Measurements from ENCODE around the gene GPRIN2.
"Not testable (repeated sequence)": the region's sequence is repeated elsewhere in the genome, so short reads cannot be mapped to it uniquely, and the experiment has no call there.

The GPRIN2 gene

DNA sequence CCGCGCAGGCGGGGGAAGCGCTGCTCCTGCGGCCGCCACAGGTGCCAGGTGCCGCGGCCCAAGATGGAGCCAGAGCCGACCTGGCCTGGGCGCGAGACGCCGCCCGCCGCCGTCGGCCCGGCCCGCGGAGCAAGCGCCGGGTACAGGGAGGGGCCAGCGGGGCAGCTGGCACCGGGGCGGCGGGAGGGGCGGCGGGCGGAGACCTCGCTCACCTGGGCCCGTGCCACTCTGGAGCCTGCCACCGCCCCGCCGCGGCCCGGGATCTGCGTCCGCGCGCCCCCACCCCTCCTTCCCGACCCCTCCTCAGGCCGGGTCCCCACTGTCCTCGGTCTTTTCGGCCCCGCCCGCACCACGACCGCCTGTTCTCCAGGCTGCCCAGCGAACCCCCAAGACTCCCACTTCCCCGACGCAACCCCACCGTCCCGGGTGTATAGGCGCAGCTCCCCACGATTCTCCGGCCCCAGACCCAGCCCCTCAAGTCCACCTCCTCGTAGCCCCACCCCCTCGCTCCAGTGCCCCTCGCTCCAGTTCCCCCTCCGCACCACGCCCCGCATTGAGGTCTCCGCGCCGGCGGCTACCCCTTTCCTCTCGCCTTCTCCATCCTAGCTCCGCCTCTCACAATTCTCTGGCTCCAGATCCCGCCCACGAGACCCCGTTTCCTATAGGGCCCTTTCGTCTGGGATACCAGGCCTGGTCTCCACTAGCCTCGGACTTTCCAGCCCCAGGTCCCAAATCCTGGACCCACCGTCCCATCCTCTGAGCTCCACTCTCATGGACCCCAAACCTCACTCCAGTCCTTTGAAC lies at the start of gene GPRIN2:
Gene GPRIN2, minus strand, starts transcription at position 144 of the 804 bp plus-strand sequence. CDS start 5,922 bp downstream, outside the sequence.
- DNase-seq = no peak

DNA sequence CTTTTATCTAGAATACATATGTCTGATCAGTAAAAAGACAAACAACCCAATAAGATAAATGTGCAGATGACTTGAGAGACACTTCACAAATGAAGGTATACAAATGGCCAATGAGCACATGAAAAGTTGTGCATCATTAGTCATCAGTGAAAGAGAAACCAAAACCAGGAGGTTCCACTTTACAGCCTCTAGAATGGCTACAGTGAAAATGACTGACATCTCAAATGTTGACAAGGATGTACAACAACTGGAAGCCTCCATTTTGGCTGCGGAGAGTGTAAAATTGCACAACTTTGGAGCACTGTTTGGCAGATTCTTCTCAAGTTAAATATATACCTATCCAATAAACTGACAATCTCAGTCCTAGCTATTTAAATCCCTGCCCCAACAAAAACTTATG lies 44.1 kb upstream of the GPRIN2 start:
- not testable (repeated sequence) for DNase-seq

DNA sequence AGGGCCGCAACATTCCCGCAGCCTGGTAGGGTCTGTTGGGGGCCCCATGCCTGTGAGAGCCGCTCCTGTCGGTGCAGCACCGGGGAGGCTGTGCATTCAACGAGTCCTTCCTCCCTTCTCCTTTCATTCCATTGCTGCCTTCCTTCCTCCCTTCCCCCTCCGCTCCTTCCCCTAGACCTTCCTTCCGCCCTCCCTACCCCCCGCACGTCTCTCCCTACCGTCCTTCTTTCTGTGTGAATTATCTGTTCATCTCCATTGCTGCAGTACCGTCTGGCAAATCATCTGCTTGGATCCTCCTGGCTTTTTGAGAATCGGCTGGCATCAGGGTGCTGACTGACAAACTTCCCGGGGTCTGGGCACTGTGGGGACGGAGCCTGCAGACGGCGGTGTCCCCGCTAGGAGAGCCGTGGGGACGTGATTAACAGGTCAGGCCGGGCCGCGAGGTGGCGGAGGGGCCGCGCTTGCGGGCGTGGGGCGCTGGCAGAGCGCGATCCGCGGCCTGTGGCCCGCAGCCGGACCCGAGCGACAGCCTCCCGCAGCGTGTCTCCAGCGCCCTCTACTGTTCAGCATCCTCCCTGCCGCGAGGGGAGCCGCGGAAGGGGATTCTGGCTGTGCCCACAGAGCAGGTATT lies 41.3 kb upstream of the GPRIN2 start:
- not testable (repeated sequence) for DNase-seq

DNA sequence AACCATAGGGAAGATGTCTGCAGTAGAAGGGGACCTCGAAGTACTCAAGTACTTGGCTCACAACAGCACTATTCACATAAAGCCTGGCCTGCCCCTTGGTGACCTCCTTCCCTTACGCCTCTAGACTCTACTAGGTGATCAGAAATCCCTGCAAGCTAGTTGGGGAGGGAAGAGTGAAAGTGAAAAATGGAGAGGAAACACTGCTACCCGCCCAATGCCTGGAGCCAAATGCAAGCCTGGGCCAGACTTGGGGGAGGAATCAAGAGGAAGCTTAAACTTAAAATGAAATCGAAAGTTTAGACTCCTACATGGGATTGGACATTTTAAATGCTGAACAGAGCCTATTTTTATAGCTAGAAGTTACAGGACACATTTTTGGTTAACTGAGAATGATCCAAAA lies 40.1 kb upstream of the GPRIN2 start:
- DNase-seq = not testable (repeated sequence)

DNA sequence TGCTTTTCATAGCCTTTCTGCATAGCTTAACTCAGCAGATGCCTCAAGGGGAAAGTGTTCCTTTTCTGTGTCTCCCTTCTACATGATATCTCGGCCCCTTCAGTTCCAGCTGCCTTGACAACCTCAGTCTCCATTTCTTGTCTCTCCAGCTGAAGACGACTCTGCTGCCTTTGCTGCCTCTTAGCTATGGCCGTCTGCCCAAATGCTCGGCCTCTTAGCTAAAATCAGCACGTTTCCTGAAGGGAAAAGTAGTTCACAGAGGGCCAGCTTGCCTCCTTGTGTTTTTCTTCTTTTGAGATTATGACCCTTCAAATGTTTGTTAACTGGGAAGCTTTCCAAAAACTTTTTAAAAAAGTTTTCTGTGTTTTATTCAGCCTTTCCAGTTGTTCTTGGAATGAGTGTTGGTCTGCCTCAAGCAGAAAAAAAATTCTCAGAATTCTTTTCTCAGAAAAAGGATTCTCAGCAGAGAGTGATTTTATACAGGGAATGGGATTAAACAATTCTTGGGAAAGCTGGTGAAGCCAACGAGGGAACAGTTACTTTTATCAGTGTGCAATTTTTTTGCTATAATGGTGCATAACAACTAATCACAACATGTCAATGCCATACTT lies 38.1 kb upstream of the GPRIN2 start:
- DNase-seq = not testable (repeated sequence)

DNA sequence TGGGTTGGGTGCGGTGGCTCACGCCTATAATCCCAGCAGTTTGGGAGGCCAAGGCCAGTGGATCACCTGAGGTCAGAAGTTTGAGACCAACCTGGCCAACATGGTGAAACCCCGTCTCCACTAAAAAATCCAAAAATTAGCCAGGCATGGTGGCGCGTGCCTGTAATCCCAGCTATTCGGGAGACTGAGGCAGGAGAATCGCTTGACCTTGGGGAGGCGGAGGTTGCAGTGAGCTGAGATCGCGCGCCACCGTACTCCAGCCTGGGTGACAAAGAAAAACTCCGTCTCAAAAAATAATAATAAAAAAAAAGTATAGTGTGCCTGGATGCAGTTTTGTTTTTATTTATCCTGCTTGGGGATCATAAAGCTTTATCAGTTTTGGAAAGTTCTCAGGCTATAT lies 36.8 kb upstream of the GPRIN2 start:
- DNase-seq = not testable (repeated sequence)

DNA sequence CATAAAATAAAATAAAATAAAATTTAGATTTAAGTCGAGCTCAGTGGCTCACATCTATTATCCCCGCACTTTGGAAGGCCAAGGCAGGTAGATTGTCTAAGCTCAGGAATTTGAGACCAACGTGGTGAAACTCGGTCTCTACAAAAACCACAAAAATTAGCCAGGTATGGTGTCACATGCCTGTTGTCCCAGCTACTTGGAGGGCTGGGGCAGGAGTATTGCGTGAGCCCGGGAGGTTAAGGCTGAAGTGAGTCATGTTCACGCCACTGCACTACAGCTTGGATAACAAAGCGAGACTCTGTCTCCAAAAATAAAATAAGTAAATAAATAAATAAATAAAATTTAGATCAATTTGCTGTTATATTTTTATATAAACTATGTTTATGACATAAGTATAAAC lies 34.6 kb upstream of the GPRIN2 start:
- DNase-seq = not testable (repeated sequence)

DNA sequence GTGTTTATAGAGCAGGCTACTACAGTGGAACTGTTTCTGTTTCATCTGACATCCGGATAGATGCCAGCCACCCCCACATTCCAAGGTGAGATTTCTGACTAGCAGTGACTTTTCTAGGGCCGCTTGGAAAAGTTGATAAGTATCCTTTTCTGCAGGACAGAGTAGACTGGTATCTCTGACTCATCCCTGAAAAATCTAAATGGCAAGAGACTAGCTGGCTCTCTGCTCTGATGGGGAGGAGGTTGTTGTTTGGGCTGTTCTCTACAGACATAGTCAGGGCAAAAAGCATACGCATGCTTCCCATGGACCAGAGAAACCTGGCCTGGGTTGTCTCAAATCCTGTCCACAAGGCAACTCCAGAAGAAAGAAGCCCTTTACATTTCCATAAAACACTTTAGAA lies 33.1 kb upstream of the GPRIN2 start:
- DNase-seq = not testable (repeated sequence)

DNA sequence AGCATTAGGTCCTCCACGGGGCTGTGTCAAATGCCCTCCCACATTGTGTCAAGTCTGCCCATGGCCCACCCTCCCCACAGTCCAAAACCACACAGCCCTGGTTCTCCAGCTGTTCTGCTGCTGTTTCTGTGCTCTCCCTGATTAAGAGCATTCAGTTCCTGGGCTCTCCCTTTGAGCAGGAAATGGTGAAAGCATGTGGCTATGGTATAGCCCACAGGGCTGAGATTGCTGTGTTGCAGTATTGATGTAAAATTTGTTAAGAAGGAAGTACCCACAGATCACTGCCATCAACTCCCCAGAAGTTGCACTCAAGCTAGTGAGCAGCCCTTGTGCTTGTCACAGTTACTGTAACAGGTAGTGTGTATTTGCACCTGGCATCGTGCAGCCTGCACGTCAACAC lies 31.8 kb upstream of the GPRIN2 start:
- not testable (repeated sequence) for DNase-seq

DNA sequence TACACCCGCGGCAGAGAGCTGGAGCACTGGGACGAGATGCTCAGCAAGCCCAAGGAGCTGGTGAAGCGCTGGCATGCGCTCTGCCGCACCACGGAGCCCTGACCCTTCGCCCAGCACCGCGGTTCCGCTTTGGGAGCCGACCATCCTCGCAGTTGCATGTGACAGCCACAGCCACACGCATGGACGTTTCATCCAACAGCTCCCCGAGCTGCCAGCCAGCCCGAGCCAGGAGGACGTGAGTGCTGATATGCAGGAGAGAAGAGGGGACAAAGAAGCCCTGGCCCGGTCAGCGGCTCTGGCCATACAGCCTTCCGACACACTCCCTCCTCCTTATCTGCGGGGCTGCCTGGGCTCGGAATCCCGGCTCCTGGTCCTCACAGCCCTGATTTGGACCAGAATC lies 31.1 kb upstream of the GPRIN2 start:
- DNase-seq = not testable (repeated sequence)

DNA sequence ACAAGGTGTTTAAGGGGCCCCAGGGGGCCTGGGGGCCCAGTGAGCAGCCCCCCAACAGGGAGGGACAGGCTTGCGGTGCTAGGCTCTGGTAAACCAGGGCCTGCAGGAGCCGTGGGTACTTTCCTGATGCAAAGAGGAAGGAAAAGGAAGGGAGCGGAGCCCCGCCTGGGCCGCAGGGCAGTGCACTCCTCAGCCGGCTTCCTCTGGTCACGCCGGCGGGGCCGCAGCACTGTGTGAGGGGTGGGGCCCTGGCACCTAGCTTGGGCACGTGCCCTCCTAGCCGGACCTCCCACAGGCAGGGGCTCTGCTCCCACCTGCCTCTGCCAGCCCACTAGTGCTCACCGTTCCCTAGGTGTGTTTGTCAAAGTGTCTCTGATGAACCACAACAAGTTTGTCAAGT lies 28.8 kb upstream of the GPRIN2 start:
- not testable (repeated sequence) for DNase-seq

DNA sequence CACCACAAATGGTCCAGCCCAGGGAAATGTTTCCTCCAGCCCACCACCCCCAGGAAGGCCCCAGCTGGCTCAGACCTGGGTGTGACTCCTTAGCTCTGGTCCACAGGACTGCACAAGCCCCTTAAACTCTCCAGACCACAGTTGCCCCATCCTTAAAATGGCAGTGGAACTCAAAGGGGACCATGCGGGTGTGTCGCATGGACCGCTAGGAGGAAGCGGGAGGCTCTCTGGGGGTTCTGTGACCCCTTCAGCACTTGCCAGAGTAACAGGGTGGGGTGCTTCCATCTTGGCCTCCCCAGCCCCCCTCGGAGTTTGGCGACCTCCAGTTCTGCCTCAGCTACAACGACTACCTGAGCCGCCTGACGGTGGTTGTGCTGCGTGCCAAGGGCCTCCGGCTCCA lies 27.7 kb upstream of the GPRIN2 start:
- not testable (repeated sequence) for DNase-seq

DNA sequence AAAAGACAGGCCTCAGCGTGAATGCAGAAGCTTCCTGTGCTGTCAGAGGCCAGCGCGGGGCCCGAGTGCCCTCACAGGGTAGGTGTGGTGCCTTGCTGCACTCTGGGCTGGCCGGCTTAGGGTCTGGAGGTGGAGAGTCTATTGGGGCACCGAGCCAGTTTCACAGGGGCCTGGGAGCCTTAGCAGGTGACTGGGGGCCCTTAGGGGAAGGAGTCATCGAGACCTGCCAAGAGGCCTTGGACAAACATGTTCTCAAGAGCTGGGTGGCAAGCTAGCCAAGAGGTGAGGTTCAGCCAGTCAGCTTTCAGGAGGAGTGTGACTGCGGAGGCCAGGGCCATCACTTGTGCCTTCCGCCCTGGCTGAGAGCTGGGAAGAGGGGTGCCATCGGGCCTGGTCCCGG lies 26.1 kb upstream of the GPRIN2 start:
- DNase-seq = not testable (repeated sequence)

DNA sequence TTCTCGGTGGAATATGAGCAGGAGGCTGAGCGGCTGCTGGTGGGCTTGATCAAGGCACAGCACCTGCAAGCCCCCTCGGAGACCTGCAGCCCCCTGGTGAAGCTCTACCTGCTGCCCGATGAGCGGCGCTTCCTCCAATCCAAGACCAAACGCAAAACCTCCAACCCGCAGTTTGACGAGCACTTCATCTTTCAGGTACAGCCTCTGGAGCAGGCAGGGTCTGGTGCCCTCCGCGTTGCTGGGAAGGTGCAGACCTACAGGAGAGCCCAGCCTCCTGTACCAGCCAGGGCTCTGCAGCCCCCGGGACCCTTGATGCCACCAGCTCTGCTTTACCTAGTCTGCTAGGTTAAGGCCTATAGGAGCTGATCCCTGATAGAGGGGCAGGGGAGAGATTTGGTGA lies 25.5 kb upstream of the GPRIN2 start:
- not testable (repeated sequence) for DNase-seq

DNA sequence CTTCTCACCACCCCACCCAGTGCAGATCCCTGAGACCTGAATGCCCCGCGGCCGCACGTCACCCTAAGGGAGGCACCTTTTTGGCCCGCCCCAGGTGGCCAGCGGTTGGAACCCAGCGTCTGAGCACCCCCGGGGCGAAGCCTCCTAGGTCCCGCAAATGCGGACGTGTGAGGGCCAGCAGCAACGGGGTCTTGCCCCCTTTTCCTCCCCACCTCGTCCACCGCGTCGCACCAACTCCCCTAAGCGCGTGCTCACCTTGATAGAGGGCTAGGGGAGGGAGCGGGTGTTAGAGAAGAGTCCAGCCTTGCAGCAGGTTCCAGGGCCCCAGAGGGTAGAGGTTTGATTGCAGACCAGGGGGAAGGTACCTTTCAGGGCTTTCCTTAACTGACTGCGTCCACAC lies 22.9 kb upstream of the GPRIN2 start:
- not testable (repeated sequence) for DNase-seq

DNA sequence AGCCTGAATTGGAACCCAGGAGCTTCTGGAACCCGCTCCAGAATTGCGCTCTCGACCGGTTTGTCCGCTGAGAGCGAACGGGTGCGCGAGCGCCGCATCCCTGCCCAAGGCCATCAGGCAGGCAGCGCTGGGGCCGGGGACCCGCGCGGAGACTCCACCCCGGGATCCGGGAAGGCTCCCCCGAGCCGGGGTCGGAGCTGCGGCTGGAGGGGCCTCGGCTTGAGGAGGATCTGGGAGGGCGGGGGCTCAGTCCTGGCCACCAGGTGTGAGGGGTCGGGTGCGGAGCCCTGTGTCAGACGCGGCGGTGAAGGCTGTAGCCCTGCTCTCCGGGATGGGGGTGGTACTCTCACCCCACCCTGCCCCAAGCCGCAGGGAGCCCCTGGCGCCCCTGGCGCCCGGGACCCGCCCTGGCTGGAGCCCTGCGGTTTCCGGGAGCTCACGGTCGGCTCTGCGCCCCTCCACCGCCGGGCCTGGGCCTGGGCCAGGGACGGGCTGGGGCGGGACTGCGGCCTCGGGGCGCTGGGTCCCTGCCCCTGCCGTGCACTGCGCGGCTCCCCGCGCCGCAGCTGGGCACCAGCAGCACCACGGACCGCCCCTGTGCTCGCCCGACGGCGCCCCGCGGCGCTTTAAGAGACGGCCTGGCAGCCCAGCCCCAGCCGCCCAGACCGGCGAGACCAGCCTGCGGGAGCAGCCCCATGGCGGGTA lies 22.2 kb upstream of the GPRIN2 start, which contains the start of gene SYT15:
Gene SYT15, plus strand, starts transcription at position 655 of the 705 bp plus-strand sequence. Its CDS starts 41 bp downstream, at position 696.
- not testable (repeated sequence) for DNase-seq

DNA sequence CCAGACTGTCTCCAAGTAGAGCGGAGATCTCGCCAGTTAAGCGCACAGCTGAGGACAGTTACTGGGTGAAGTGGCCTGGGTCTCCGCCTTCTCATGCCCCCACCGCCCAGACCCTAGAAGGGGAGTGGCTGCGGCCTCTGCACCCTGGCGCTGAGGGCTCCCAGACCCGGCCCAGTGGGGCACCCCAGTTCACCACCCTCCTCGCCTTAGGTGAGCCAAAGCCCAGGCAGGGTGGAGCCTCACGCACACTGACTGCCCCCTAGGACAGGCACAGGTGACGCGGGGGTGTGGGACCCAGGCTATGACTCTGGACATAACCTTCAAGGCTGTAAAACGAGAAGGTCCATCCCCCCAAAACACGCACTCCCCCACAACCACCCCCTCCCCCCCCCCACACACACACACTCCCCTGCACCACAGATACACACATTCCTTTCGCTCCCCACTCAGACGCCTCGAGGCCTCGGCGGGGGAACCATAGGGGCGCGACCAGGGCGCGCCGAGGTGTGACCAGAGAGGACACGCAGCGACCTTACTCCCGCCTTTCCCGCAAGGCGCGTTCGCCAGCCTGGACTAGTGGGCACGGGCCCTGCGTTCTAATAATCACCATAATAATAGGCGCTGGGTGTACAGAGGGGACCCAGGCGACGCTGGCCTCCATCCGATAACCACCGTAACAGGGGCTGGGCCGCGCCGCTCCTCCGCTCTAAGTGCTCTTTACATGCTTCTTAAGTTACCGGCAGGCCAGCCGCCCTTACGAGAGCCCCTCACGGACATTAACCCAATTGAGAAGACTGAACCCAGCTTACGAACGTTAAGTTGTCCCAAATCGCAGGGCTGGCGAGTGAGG lies 21.4 kb upstream of the GPRIN2 start:
- not testable (repeated sequence) for DNase-seq

DNA sequence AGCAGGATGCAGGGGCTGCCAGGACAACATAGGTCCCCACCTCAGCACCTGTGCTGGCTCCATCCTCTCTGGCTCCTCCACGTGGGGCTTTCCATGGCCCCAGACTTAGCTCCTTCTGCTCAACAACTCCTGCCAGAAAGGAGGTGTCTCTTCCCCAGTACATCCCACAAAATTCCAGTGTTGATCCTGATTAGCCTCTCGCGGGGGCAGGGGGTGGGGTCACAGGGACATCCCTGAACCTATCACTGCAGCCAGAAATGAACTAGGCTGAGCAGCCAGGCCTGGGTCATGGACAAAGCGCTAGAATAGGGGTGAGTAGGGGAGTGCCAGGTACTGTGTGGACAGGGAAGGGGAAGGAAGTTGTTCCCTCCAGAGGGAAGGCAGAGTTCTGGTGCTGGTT lies 17.4 kb upstream of the GPRIN2 start:
- not testable (repeated sequence) for DNase-seq

DNA sequence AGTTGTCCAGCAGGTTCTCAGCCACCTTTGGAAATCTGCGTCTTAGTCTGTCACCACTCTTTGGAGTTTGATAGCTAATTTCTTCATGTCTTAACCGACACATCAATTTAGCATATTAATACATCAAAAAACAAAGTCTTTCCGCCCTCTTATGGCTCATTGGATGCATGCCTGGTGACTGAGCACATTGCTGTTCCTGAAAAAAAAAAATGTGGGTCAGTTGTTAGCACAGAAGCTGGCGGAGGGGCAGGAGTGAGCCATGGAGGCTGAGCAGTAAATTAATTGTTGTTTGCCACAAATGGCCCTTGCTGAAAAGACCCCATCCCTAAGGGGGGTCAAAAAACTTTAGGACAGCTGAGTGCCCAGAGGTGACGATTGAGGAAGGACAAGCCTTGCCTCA lies 16.9 kb upstream of the GPRIN2 start:
- not testable (repeated sequence) for DNase-seq

DNA sequence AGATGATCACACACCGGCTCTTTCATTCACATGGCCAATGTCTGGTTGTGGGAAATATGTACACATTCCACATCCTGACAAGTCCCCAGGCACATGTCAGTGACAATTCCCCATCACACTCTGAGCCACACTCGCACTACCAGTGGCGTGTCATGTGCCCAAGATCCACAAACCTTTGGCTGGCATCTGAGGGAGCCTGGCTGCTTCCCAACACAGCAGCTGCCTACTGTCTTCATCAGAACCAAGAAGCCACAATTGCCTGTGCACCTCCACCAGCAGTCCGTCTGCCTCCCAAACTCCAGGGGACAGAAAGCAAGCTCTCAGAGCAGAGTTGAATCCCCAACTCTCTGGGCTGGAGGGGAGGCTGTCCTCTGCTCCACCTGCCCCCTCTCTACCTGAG lies 16.3 kb upstream of the GPRIN2 start:
- not testable (repeated sequence) for DNase-seq

DNA sequence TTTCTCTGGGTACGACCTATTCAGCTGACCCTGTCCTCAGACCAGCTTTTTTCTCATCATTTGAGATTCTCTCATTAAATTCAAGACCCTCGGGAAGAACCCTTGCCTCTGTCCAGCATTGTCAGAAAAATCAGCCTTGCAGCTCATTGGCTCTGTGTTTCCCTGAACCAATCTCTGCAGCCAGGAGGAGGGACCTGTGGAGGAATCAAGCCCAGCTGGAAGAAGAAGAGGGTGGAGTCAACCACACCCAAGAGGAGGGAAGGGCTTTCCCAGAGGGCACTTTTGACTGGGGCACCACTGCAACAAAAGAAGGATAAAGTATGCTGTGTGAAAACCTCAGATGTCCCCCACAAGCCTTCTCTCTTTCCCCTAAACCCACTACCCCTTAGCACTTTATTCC lies 14.2 kb upstream of the GPRIN2 start:
- not testable (repeated sequence) for DNase-seq

DNA sequence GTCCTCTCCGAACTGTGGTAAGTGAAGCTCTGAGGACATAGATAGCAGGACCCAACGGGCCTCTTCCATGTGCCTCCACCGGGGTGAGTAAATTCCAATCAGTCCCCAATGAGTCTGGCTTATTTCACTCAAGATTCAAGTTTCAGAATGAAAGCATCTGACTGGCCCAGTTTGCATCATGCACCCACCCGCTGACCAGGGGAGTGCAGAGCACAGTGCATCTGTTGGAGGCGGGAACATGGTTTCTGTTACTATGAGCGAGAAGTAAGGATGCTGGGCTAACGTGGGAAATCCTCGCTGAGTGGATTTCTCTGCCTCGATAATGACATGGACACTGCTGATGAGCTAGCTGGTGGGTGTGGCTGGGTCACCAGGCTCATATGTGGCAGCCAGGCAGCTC lies 10.7 kb upstream of the GPRIN2 start:
- not testable (repeated sequence) for DNase-seq

Data from activated T-cell treated with anti-CD3 and anti-CD28 coated beads for 4 hours (primary cell).